Left lobe of liver (tissue), 2 donors: Measurements from ENCODE around the gene SMIM10L1. TPM values are rescaled to one million over a fixed set of nuclear protein-coding genes. Genes with fewer than 3 reads are reported as not detected.

ENCODE experiments used
- ATAC-seq: fragments of 200-7000 bp; cut with Tn5 transposase; one replicate; pipeline ENCODE4 v1.9.1; 2020; ENCODE audit warnings: mild to moderate bottlenecking, moderate library complexity
- DNase-seq: peaks from one replicate; pipeline ENCODE4 v3.0.0-alpha.2; 2020; ENCODE audit warnings: low spot score
- total RNA-seq: library from RNA; stranded (reverse); gene quantifications from one replicate; pipeline ENCODE4 v1.2.1, GENCODE V29; 2021
- donor health status: DM: no; HTN: no; CAD: no; lungs with moderate emphysema.
- donor health status: DM: no; HTN: yes; CAD: no.

Gene SMIM10L1
- total RNA-seq, 1 donor from 2014 or later = 6.4 TPM

- no peak for ATAC-seq
- DNase-seq = no peak
These were observed 12.0 kb downstream of the SMIM10L1 start for GRCh38 chr12:11183011-11183410.

- DNase-seq (no peak), ATAC-seq (no peak)
These were observed 15.8 kb downstream of the SMIM10L1 start, which contains the start of gene TAS2R42 for GRCh38 chr12:11186837-11187236. Gene TAS2R42 (minus strand): TSS chr12:11186937. CDS start chr12:11186937, 0 bp downstream.

GRCh38 chr12:11202811-11203210 is 31.8 kb downstream of the SMIM10L1 start:
- DNase-seq = no peak

DNA sequence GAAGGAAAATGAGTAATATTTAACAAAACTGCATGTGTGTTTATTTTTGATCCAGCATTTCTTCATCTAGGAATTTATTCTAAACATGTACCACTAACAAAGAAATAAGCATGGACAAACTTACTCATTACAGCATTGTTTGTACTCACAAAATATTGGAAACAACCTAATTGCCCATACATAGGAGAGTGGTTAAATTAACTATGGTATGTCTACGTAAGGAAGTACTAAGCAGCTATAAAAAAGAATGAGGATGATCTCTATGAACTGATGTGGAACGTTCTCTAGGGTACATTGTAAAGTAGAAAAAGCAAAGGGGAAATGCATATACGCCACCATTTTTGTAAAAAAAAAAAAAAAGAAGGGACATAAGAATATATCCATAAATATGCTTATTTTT is 33.2 kb downstream of the SMIM10L1 start:
- ATAC-seq = no peak
- DNase-seq = no peak

More at GRCh38 chr12:11202811-11203210, 31.8 kb downstream of the SMIM10L1 start:
- ATAC-seq = no peak

DNA sequence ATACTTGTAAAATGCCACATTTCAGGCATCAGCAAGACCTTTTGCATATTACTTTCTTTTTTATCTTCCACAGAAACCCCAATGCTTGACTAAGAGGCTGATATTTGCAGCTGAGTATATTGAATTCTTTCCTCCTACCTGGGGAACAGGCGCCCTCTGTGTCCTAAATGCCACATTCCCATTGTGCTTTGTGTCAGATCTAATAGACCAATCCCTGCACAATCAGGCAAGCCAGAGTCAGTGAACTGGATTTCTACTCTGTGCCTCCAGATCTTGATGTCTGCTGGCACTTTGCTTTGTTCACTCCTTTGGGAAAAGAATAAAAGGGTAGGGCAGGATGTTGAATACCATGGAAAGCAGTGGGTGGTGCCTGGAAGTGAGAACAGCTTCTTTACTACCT is 38.1 kb downstream of the SMIM10L1 start:
- ATAC-seq (no peak), DNase-seq (no peak)

Other genes with a start within 250 kb of the SMIM10L1 start
- gene PRH2, start 242.0 kb upstream of the SMIM10L1 start, total RNA-seq = not detected
- gene TAS2R14, start 231.9 kb upstream of the SMIM10L1 start, total RNA-seq = 0.73 TPM
- 0.60 TPM for gene TAS2R50, start 184.3 kb upstream of the SMIM10L1 start, total RNA-seq
- gene TAS2R20, start 172.9 kb upstream of the SMIM10L1 start, total RNA-seq = 0.45 TPM
- gene TAS2R19, start 148.6 kb upstream of the SMIM10L1 start, total RNA-seq = 0.78 TPM
- gene TAS2R31, start 139.8 kb upstream of the SMIM10L1 start, total RNA-seq = 1.0 TPM
- 0.38 TPM for gene TAS2R46, start 108.9 kb upstream of the SMIM10L1 start, total RNA-seq
- gene TAS2R43, start 78.9 kb upstream of the SMIM10L1 start, total RNA-seq = not detected
- 1.4 TPM for gene TAS2R30, start 36.5 kb upstream of the SMIM10L1 start, total RNA-seq
- gene TAS2R42, start 15.7 kb downstream of the SMIM10L1 start, total RNA-seq = not detected
- gene PRB3, start 98.5 kb downstream of the SMIM10L1 start, total RNA-seq = not detected
- gene PRB4, start 139.2 kb downstream of the SMIM10L1 start, total RNA-seq = not detected
- gene PRB2, start 224.4 kb downstream of the SMIM10L1 start, total RNA-seq = not detected